ENCODE results near the gene WNK1.
"Not testable (repeated sequence)": the region's sequence is repeated elsewhere in the genome, so short reads cannot be mapped to it uniquely, and the experiment has no call there.

The WNK1 gene

DNA sequence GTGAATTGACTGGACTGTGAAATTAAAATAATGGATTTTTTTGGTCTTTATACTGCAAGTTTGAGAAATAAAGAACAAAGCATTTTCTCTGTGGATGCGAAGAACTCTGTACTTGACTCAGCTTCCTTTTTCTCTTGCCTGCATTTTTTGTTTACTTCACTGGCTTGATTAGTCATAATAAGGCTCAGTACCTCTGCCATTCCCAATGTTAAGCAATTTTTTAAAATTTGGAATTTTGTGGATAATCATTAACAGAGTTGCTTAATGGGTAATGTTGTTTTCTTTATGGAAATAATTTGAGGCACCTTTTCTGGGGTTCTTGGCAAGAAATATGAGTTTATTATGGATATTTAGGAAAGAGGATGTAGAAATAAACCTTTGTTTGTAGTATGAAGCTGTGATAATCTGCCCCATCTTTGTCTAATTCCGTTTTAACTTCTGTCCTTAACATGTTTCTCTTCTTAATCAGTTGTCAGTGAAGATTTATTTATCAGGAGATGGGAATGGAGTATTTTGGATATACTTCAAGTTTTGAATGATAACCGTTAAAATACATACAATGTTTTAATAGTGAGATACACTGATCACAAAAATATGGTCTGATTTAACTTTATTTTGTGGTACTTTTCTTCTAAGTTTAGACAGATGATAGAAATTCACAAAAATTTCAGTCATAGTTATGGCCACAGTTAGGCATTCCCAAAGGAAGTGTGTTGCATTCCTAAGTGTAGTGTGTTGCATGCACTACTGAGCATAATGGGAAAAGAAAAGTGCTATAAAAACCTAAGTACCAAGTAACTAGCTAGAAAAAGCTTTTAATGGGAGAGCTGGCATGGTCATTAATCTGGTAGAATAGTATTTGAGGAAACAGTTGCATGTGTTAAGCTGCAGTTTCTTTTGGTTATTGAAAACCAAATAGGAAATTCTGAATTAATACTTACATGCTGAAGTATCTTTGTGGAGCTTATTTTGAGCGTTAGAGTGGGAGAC lies 27.7 kb downstream of the WNK1 start:
- Histone ChIP-seq H3K27me3 (ENCODE audit: control insufficient read depth, insufficient read depth, low read length) (no peaks in the 10 kb centered on the region), H3K9me3 (ENCODE audit: control insufficient read depth, insufficient read depth, low read length) (no peaks in the 10 kb centered on the region), H3K4me1 (ENCODE audit: control insufficient read depth, insufficient read depth, low read length) (no peaks in the 10 kb centered on the region), H3K36me3 (ENCODE audit: control insufficient read depth, insufficient read depth, low read length) (no peaks in the 10 kb centered on the region), H3K27ac (ENCODE audit: low read length) (no peak overlapping the region), H3K4me3 (ENCODE audit: low read length) (no peak overlapping the region)
- no CpG with 5 or more reads among the region's 4 CpGs for WGBS (ENCODE audit: insufficient coverage, insufficient read length)
- DNase-seq (ENCODE audit: low read depth, low spot score): no peak

DNA sequence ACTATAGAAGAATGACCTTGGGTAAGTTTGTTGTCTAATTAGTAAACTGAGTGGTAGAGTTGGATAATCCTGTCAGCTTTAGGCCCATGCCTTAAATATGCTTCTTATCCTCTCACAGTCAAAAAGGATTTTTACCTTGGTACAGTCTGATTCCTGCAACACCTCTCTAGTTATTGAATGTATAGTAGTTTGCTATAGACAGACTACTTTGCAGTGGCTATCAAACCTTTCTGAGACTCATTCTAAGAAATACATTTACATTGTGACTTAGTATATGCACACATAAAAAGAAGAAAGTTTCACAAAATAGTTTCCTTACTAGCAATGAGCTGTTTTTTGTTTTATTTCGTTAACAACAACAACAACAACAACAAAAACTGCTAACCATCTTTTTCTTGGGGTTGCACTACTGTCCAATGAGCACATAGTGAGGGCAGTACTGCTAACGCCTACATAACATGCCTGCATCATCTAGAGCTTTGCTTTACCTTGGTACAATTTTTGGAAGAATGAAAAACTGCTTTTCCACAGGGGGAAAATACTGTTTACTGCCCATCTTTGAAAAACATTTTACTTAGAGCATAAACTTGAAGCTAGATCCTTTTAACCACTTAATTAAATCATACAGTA lies 28.5 kb downstream of the WNK1 start:
- no peak overlapping the region for H3K27ac ChIP-seq (ENCODE audit: low read length)
- H3K27me3 ChIP-seq (ENCODE audit: control insufficient read depth, insufficient read depth, low read length): no peaks in the 10 kb centered on the region
- H3K4me1 ChIP-seq (ENCODE audit: control insufficient read depth, insufficient read depth, low read length): no peaks in the 10 kb centered on the region
- H3K9me3 ChIP-seq (ENCODE audit: control insufficient read depth, insufficient read depth, low read length): no peaks in the 10 kb centered on the region
- no peaks in the 10 kb centered on the region for H3K36me3 ChIP-seq (ENCODE audit: control insufficient read depth, insufficient read depth, low read length)
- H3K4me3 ChIP-seq (ENCODE audit: low read length): no peak overlapping the region
- no peak for DNase-seq (ENCODE audit: low read depth, low spot score)
- no CpG with 5 or more reads among the region's 2 CpGs for WGBS (ENCODE audit: insufficient coverage, insufficient read length)

DNA sequence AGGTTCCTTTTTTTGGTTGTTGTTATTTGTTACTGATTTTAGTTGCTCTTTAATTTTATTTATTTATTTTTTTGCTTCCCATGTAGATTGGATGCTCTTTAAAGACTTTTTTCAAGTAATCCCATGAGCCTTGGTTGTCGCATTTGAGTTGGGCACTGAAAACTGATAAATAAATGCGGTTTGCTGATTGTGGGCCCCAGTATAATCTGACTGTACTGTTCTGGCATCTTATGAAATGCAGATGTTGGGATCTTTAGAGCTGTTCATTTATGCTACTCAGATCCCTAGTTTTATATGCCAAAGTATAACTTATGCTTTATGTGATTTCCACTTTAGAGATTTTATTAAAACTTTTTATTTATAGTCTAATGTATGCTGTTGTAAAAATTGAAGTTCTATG lies 33.3 kb downstream of the WNK1 start:
- H3K9me3 ChIP-seq (ENCODE audit: control insufficient read depth, insufficient read depth, low read length): no peaks in the 10 kb centered on the region
- peaks cover 2% of the 10 kb centered on the region; the same call in 1 of the 2 replicates for H3K4me1 ChIP-seq (ENCODE audit: control insufficient read depth, insufficient read depth, low read length)
- no peak for DNase-seq (ENCODE audit: low read depth, low spot score)
- H3K27me3 ChIP-seq (ENCODE audit: control insufficient read depth, insufficient read depth, low read length): no peaks in the 10 kb centered on the region
- H3K36me3 ChIP-seq (ENCODE audit: control insufficient read depth, insufficient read depth, low read length): no peaks in the 10 kb centered on the region; the same call in 1 of the 2 replicates
- no peak overlapping the region for H3K27ac ChIP-seq (ENCODE audit: low read length)
- H3K4me3 ChIP-seq (ENCODE audit: low read length): no peak overlapping the region
- no CpG with 5 or more reads among the region's 2 CpGs for WGBS (ENCODE audit: insufficient coverage, insufficient read length)

DNA sequence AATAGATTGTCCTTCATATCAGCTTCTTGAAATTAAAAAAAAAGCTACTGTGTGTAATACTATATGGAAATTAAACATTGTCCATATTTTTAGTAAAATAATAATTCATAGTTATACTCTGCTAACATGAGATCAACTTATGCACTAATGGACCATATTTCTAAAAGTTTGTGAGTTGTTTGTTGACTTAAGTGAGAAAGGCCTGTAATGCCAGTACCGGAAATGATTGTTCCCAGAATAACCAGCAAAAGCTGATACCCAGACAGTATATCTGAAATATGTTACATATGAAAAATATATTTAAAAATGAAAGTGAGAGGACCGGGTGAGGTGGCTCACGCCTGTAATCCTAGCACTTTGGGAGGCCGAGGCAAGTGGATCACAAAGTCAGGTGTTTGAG lies 35.9 kb downstream of the WNK1 start:
- no CpG with 5 or more reads among the region's 4 CpGs for WGBS (ENCODE audit: insufficient coverage, insufficient read length)
- no peaks in the 10 kb centered on the region; the same call in 1 of the 2 replicates for H3K36me3 ChIP-seq (ENCODE audit: control insufficient read depth, insufficient read depth, low read length)
- DNase-seq (ENCODE audit: low read depth, low spot score): no peak
- H3K27ac ChIP-seq (ENCODE audit: low read length): no peak overlapping the region
- H3K27me3 ChIP-seq (ENCODE audit: control insufficient read depth, insufficient read depth, low read length): no peaks in the 10 kb centered on the region
- H3K9me3 ChIP-seq (ENCODE audit: control insufficient read depth, insufficient read depth, low read length): no peaks in the 10 kb centered on the region
- H3K4me1 ChIP-seq (ENCODE audit: control insufficient read depth, insufficient read depth, low read length): peaks cover 2% of the 10 kb centered on the region; the same call in 1 of the 2 replicates
- H3K4me3 ChIP-seq (ENCODE audit: low read length): no peak overlapping the region

DNA sequence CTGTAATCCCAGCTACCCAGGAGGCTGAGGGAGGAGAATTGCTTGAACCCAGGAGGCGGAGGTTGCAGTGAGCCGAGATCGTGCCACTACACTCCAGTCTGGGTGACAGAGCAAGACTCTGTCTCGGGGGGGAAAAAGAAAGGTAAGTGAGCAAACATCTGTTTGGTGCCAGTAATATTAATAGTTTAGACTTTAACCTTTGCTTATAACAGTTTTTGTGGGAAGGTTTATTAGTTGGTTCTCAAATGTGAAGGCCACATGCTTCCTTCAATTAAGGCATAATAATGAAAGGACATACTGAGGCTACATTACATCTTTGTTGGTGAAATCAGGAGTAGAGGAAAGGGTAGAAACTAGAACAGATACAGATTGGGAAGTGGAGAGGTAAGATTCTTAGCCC lies 36.4 kb downstream of the WNK1 start:
- no CpG with 5 or more reads among the region's 4 CpGs for WGBS (ENCODE audit: insufficient coverage, insufficient read length)
- H3K36me3 ChIP-seq (ENCODE audit: control insufficient read depth, insufficient read depth, low read length); H3K9me3 ChIP-seq (ENCODE audit: control insufficient read depth, insufficient read depth, low read length); H3K4me3 ChIP-seq (ENCODE audit: low read length); H3K27ac ChIP-seq (ENCODE audit: low read length); H3K4me1 ChIP-seq (ENCODE audit: control insufficient read depth, insufficient read depth, low read length); DNase-seq (ENCODE audit: low read depth, low spot score); H3K27me3 ChIP-seq (ENCODE audit: control insufficient read depth, insufficient read depth, low read length): not testable (repeated sequence)

DNA sequence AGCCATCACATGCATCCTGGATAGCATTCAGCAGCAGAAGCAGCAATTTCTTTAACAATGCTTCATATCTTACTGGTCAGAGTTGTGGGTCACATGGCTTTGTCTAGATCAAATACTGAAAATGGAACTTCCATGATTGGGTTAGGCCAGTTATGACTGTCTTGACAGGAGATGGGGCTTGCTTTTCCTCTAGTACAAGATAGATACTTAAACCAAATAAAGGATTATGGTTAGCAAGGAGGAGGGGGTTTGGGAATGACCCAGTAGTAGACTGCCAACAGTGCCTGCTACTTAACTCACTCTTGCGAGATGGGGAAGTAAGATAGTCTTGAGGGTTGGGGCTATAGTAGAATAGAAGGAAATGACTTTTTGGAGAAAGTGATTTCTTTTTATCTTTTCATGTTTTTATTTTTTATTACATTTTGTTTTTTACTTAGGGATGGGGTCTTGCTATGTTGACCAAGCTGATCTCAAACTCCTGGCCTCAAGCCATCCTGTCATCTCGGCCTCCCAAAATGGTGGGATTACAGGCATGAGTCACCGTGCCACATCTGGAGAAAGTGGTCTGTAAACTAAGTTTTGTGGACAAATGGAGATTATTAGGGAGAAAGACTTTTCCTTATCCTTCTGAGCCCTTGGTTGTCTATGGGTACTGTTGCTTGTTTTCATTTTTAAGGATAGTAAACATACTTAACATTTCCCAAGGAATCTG lies 37.6 kb downstream of the WNK1 start:
- Histone ChIP-seq H3K36me3 (ENCODE audit: control insufficient read depth, insufficient read depth, low read length) (no peaks in the 10 kb centered on the region; the same call in 1 of the 2 replicates), H3K4me3 (ENCODE audit: low read length) (no peak overlapping the region), H3K9me3 (ENCODE audit: control insufficient read depth, insufficient read depth, low read length) (no peaks in the 10 kb centered on the region), H3K4me1 (ENCODE audit: control insufficient read depth, insufficient read depth, low read length) (peaks cover 2% of the 10 kb centered on the region; the same call in 1 of the 2 replicates), H3K27ac (ENCODE audit: low read length) (no peak overlapping the region), H3K27me3 (ENCODE audit: control insufficient read depth, insufficient read depth, low read length) (no peaks in the 10 kb centered on the region)
- no peak for DNase-seq (ENCODE audit: low read depth, low spot score)
- WGBS (ENCODE audit: insufficient coverage, insufficient read length): no CpG with 5 or more reads among the region's 3 CpGs

DNA sequence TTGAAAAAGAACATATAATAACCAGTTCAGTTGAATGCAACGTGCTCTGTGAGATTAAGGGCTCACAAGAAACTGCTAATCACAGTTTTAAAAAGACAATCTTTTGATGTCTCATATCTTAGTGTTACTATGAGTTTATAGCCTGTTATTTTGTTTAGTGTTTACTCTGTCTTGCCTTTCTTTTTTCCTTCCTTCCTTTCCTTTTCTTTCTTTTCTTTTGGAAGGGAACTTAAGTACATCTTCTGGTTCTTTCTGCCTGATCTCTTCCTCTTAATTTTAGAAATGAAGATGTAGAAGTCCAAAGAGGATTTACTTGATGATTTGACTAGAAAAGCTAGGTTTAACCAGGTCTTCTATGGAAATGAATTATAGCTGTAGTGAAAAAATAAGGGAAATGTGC lies 38.2 kb downstream of the WNK1 start:
- Histone ChIP-seq H3K36me3 (ENCODE audit: control insufficient read depth, insufficient read depth, low read length) (no peaks in the 10 kb centered on the region; the same call in 1 of the 2 replicates), H3K27ac (ENCODE audit: low read length) (no peak overlapping the region), H3K9me3 (ENCODE audit: control insufficient read depth, insufficient read depth, low read length) (no peaks in the 10 kb centered on the region), H3K4me3 (ENCODE audit: low read length) (no peak overlapping the region), H3K27me3 (ENCODE audit: control insufficient read depth, insufficient read depth, low read length) (no peaks in the 10 kb centered on the region), H3K4me1 (ENCODE audit: control insufficient read depth, insufficient read depth, low read length) (peaks cover 3% of the 10 kb centered on the region; the same call in 1 of the 2 replicates)
- no peak for DNase-seq (ENCODE audit: low read depth, low spot score)
- no CpG with 5 or more reads among the region's 1 CpG for WGBS (ENCODE audit: insufficient coverage, insufficient read length)

DNA sequence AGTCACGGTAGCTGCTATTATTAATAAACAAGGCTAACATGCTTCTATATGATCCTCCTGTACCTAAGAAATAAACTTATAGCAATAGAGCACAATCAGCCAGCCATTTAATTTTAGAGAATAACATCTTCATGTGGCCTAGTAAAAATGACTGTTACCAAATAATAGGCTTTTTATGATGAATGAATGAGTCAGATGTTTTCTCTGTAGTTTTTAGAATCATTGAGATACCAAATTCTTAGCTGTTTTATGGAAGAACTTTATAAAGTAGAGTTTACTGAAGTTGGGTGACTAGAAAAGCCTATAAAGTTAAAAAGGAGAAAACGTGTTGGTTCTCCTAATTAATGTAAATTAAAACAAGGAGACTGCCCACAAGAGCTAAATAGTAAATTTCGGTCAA lies 40.7 kb downstream of the WNK1 start:
- WGBS (ENCODE audit: insufficient coverage, insufficient read length): no CpG with 5 or more reads among the region's 3 CpGs
- H3K4me3 ChIP-seq (ENCODE audit: low read length): no peak overlapping the region
- no peaks in the 10 kb centered on the region; the same call in 1 of the 2 replicates for H3K36me3 ChIP-seq (ENCODE audit: control insufficient read depth, insufficient read depth, low read length)
- no peak overlapping the region for H3K27ac ChIP-seq (ENCODE audit: low read length)
- peaks cover 3% of the 10 kb centered on the region; the same call in 1 of the 2 replicates for H3K4me1 ChIP-seq (ENCODE audit: control insufficient read depth, insufficient read depth, low read length)
- DNase-seq (ENCODE audit: low read depth, low spot score): no peak
- no peaks in the 10 kb centered on the region for H3K9me3 ChIP-seq (ENCODE audit: control insufficient read depth, insufficient read depth, low read length)
- H3K27me3 ChIP-seq (ENCODE audit: control insufficient read depth, insufficient read depth, low read length): no peaks in the 10 kb centered on the region

DNA sequence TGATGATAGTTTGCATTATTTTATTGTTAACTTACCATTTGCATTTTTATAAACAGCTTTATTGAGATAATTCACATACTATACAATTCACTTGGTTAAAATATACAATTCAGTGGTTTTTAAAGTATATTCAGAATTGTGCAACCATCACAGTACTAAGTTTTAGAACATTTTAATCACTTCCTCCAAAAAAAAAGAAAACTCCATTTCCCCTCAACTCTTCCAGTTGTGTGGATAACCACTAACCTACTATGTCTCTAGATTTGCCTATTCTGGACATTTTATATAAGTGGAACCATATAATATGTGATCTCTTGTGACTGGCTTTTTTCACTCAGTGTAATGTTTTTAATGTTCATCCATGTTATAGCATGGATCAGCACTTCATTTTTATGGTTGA lies 41.3 kb downstream of the WNK1 start:
- H3K4me1 ChIP-seq (ENCODE audit: control insufficient read depth, insufficient read depth, low read length): peaks cover 3% of the 10 kb centered on the region; the same call in 1 of the 2 replicates
- no peak for DNase-seq (ENCODE audit: low read depth, low spot score)

DNA sequence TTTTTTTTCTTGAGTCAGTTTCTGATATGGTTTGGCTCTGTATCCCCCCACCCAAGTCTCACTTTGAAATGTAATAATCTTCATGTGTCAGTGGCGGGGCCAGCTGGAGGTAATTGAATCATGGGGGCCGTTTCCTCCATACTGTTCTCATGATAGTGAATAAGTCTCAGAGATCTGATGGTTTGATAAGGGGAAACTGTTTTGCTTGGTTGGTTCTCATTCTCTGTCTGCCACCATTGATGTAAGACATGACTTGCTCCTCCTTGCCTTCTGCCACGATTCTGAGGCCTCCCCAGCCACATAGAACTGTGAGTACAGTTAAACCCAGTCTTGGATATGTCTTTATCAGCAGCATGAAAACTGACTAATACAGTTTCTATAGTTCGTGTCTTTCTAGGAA lies 42.9 kb downstream of the WNK1 start:
- Histone ChIP-seq H3K9me3 (ENCODE audit: control insufficient read depth, insufficient read depth, low read length) (no peaks in the 10 kb centered on the region), H3K27me3 (ENCODE audit: control insufficient read depth, insufficient read depth, low read length) (no peaks in the 10 kb centered on the region), H3K4me1 (ENCODE audit: control insufficient read depth, insufficient read depth, low read length) (0 out of 2 replicates have a peak, but pooled peaks cover 1% of the 10 kb centered on the region), H3K27ac (ENCODE audit: low read length) (no peak overlapping the region), H3K4me3 (ENCODE audit: low read length) (no peak overlapping the region), H3K36me3 (ENCODE audit: control insufficient read depth, insufficient read depth, low read length) (no peaks in the 10 kb centered on the region)
- no peak for DNase-seq (ENCODE audit: low read depth, low spot score)
- WGBS (ENCODE audit: insufficient coverage, insufficient read length): no CpG with 5 or more reads among the region's 4 CpGs

More for the DNA sequence above, 41.3 kb downstream of the WNK1 start:
- no peak overlapping the region for H3K4me3 ChIP-seq (ENCODE audit: low read length)
- no peaks in the 10 kb centered on the region for H3K27me3 ChIP-seq (ENCODE audit: control insufficient read depth, insufficient read depth, low read length)
- H3K36me3 ChIP-seq (ENCODE audit: control insufficient read depth, insufficient read depth, low read length): no peaks in the 10 kb centered on the region; the same call in 1 of the 2 replicates
- no peaks in the 10 kb centered on the region for H3K9me3 ChIP-seq (ENCODE audit: control insufficient read depth, insufficient read depth, low read length)
- H3K27ac ChIP-seq (ENCODE audit: low read length): no peak overlapping the region
